Measurements from ENCODE around the gene GFOD2. TPM values are rescaled to one million over a fixed set of nuclear protein-coding genes. Genes with fewer than 3 reads are reported as not detected.

Gene GFOD2
- total and polyA plus RNA-seq, 2 donors (not counting 3 experiments of a cell fraction or from before 2014, with no cell fraction given), result 38.1 to 47.5 TPM

DNA sequence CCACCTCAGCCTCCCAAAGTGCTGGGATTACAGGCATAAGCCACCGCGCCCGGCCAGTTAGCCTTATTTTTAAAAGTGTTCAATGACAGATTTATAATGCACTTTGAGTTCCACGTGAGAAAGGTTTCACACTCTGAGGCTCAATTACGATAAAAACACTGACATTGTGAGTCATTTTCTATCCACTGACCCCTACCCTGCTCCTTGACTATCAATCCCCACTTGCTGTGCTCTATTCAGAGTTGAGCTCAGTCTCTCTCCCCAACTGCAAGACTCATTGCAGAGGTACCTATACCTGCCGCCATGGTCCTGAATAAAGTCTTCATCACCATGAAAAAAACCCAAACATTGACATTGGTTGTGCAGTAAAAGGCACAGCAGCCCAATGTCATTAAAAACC, 8.5 kb downstream of the GFOD2 start:
- Histone ChIP-seq H3K79me2 (ENCODE audit: control insufficient read depth, insufficient read depth, low read length) (peaks cover 81% of the 10 kb centered on the region), H3K4me3 (replicated peaks in 1 of 3; ENCODE audit: insufficient read depth in 1 of 3, low read depth in 1 of 3, low read length in 3 of 3) (no peak overlapping the region), H3K4me2 (ENCODE audit: insufficient read depth, low read length) (no peak overlapping the region), H3K36me3 (ENCODE audit: control insufficient read depth in 2 of 2, extremely low read depth in 1 of 2, insufficient read depth in 2 of 2, low read length in 2 of 2) (no peaks in the 10 kb centered on the region), H3K9ac (replicated peaks; ENCODE audit: extremely low read depth, insufficient read depth, low read length) (no peak overlapping the region), H2AFZ (ENCODE audit: low read depth, low read length) (no peak overlapping the region), H3K27me3 (ENCODE audit: control insufficient read depth in 2 of 2, insufficient read depth in 2 of 2, low read length in 2 of 2) (no peaks in the 10 kb centered on the region), H4K20me1 (replicated peaks; ENCODE audit: control insufficient read depth, extremely low read depth, insufficient read depth, low read length) (peaks cover 8% of the 10 kb centered on the region), H3K4me1 (ENCODE audit: control insufficient read depth, extremely low read depth, insufficient read depth, low read length) (no peaks in the 10 kb centered on the region), H3K9me1 (replicated peaks; ENCODE audit: control insufficient read depth, extremely low read depth, insufficient read depth, low read length) (no peaks in the 10 kb centered on the region), H3K9me3 (replicated peaks; ENCODE audit: control insufficient read depth, insufficient read depth, low read length) (no peaks in the 10 kb centered on the region), H3K27ac (ENCODE audit: insufficient read depth, low read depth, low read length) (no peak overlapping the region)
- TF ChIP-seq GATA2 (IDR thresholded peaks at IDR 0.05; ENCODE audit: insufficient read depth, insufficient read length, low read depth, low read length), result no peak
- TF ChIP-seq EZH2 (IDR thresholded peaks at IDR 0.05; ENCODE audit: borderline replicate concordance, low read depth, low read length, severe bottlenecking), result no peak
- TF ChIP-seq, protein P1, sequence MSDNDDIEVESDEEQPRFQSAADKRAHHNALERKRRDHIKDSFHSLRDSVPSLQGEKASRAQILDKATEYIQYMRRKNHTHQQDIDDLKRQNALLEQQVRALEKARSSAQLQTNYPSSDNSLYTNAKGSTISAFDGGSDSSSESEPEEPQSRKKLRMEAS (IDR thresholded peaks at IDR 0.05; ENCODE audit: insufficient read depth, insufficient read length), result no peak
- no peak for TF ChIP-seq POLR2AphosphoS5 (IDR thresholded peaks at IDR 0.05; ENCODE audit: insufficient read depth, low read depth, low read length)
- no peak for TF ChIP-seq FOS (IDR thresholded peaks at IDR 0.05; ENCODE audit: borderline replicate concordance, insufficient read depth, low read length)
- TF ChIP-seq JUN (IDR thresholded peaks at IDR 0.05; ENCODE audit: borderline replicate concordance, insufficient read depth, insufficient read length, low read depth), result no peak
- TF ChIP-seq, protein P2, sequence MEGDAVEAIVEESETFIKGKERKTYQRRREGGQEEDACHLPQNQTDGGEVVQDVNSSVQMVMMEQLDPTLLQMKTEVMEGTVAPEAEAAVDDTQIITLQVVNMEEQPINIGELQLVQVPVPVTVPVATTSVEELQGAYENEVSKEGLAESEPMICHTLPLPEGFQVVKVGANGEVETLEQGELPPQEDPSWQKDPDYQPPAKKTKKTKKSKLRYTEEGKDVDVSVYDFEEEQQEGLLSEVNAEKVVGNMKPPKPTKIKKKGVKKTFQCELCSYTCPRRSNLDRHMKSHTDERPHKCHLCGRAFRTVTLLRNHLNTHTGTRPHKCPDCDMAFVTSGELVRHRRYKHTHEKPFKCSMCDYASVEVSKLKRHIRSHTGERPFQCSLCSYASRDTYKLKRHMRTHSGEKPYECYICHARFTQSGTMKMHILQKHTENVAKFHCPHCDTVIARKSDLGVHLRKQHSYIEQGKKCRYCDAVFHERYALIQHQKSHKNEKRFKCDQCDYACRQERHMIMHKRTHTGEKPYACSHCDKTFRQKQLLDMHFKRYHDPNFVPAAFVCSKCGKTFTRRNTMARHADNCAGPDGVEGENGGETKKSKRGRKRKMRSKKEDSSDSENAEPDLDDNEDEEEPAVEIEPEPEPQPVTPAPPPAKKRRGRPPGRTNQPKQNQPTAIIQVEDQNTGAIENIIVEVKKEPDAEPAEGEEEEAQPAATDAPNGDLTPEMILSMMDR (IDR thresholded peaks at IDR 0.05; ENCODE audit: extremely low read depth in 1 of 2, insufficient read depth in 1 of 2, low read depth in 1 of 2, low read length in 2 of 2), result no peak
- TF ChIP-seq POLR2A (IDR thresholded peaks at IDR 0.05; ENCODE audit: low read depth, low read length), result no peak
- TF ChIP-seq MYC (IDR thresholded peaks at IDR 0.05; ENCODE audit: low read depth, low read length), result no peak
- FAIRE-seq (no peak), DNase-seq (ENCODE audit: low read depth, low spot score) (no peak)
- dilution Hi-C loops (cut with MboI; ENCODE audit: extremely low pct_ligation_motif_present, low sequenced_read_pairs), result no loop called here
- intact Hi-C loops (cut with micrococcal nuclease), result no loop called here
- BruUV-seq (replicated peaks), result no TSS peak
- CTCF ChIA-PET, result no interaction called here
- POLR2A ChIA-PET, result no interaction called here
